Skeletal muscle satellite cell (primary cell): ENCODE measurements around the gene POLR3B.
A peak's percentile ranks its signal among the peaks of the same experiment; 100 is the strongest.
"Not testable (repeated sequence)": the region's sequence is repeated elsewhere in the genome, so short reads cannot be mapped to it uniquely, and the experiment has no call there.

ENCODE experiments used
- H3K27me3 ChIP-seq: 2 replicates; pipeline ENCODE4 v1.7.0; 2013; ENCODE audit warnings: low read length; ENCODE audit not compliant: control insufficient read depth, insufficient read depth
- H3K36me3 ChIP-seq: 2 replicates; pipeline ENCODE4 v1.7.0; 2013; ENCODE audit warnings: mild to moderate bottlenecking, control low read depth, low read length; ENCODE audit not compliant: insufficient read depth
- H3K4me1 ChIP-seq: 2 replicates; pipeline ENCODE4 v1.7.0; 2013; ENCODE audit warnings: low read length; ENCODE audit not compliant: control insufficient read depth, insufficient read depth
- H3K4me2 ChIP-seq: 2 replicates; pipeline ENCODE4 v1.7.0; 2013; ENCODE audit warnings: mild to moderate bottlenecking, low read length
- H3K4me3 ChIP-seq: 2 replicates; pipeline ENCODE4 v1.7.0; 2013; ENCODE audit warnings: low read length
- H3K9ac ChIP-seq: 2 replicates; pipeline ENCODE4 v1.7.0; 2013; ENCODE audit warnings: mild to moderate bottlenecking, low read depth, low read length, moderate library complexity
- H3K9me3 ChIP-seq: replicated peaks from 2 replicates; pipeline ENCODE4 v1.7.0; 2013; ENCODE audit warnings: mild to moderate bottlenecking, control low read depth, low read length

POLR3B gene

DNA sequence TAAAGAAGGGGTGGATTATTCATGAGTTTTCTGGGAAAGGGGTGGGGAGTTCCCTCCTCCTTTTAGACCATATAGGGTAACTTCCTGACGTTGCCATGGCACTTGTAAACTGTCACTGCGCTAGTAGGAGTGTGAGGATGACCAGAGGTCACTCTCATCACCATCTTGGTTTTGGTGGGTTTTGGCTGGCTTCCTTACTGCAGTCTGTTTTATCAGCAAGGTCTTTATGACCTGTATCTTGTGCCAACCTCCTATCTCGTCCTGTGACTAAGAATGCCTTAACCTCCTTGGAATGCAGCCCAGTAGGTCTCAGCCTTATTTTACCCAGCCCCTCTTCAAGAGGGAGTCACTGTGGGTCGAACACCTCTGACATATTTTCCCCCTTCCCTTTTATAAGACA lies 24.3 kb downstream of the POLR3B start:
- not testable (repeated sequence) for H3K4me2 ChIP-seq, H3K9me3 ChIP-seq, H3K4me3 ChIP-seq, H3K9ac ChIP-seq, H3K27me3 ChIP-seq, H3K4me1 ChIP-seq
- peaks cover 59% of the 10 kb centered on the region for H3K36me3 ChIP-seq

DNA sequence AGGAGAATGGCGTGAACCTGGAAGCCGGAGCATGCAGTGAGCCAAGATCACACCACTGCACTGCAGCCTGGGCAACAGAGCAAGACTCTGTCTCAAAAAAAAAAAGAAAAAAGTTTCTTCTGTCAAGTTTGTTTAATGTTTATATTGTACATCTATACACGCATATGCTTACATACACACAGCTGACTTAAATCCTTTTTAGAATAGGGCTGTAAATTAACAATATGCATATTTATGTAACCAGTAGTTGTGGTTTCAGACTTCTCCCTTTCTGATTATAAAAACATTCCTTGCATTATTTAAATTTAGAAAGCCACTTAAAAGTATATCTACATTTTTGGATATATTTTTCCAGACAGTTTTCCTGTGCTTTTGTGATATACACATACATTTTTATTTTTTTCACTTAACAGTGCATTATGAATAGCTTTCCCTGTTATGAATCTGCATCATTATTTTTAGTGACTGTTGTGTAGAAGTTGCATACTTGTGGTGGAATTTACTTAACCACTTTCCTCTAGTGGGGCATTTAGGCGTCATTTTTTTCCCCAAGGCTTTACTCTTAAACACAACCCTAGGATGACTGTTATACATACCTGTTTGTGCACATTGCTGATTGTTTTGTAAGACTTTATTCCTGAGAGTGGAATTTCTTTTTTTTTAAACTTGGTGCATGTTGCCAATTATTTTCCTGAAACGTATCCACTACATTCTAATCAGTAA lies 29.4 kb downstream of the POLR3B start:
- Histone ChIP-seq H3K27me3 (no peaks in the 10 kb centered on the region), H3K9ac (no peak overlapping the region), H3K36me3 (peaks cover 24% of the 10 kb centered on the region), H3K4me2 (no peak overlapping the region), H3K9me3 (no peaks in the 10 kb centered on the region), H3K4me3 (no peak overlapping the region), H3K4me1 (no peaks in the 10 kb centered on the region)

DNA sequence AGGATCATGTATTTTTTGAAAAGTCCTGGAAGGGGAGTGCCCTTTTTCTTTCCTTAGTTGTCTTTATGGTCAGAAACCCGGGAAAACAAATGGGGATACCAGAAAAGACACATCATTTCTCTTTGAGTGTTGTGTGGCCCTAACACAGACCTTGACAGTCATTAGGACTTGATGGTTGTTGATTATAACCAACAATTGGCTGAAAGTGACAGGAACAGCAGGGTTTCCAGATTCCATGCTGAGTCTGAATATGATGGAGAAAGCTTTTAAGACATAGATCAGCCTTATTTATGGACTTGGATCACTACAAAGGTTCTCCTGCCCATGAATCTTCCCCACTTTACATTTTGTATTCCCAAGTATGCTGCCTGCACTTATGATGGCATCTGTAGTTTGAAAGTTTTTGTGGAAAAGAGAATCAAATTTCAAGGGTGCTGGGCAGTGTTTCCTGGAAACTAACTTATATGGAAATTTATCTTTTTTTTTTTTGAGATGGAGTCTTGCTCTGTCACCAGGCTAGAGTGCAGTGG lies 30.4 kb downstream of the POLR3B start:
- H3K27me3 ChIP-seq = no peaks in the 10 kb centered on the region
- no peak overlapping the region for H3K4me3 ChIP-seq
- H3K36me3 ChIP-seq = peaks cover 17% of the 10 kb centered on the region
- no peak overlapping the region for H3K9ac ChIP-seq
- H3K9me3 ChIP-seq = no peaks in the 10 kb centered on the region
- H3K4me2 ChIP-seq = no peak overlapping the region
- no peaks in the 10 kb centered on the region for H3K4me1 ChIP-seq

DNA sequence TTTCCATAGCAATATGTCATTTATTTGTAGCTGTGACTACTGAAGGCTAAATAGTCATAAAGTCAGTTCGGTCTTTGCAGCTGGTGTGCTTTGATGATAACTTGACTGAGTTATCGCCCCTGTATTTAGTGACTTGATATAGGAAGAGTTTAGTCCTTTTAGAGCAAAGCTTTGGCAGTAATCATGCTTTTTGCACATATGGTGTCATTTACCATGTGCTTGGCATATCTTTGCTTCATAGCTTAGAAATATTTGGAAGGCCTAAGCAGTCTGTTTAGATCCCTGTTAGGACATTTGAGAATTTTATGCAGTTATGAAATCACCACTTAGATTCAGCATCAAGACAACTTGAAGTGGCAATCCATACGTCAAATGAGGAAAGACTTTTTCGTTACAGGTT lies 31.6 kb downstream of the POLR3B start:
- peaks cover 22% of the 10 kb centered on the region for H3K36me3 ChIP-seq
- H3K4me1 ChIP-seq = no peaks in the 10 kb centered on the region
- H3K4me2 ChIP-seq = no peak overlapping the region
- H3K27me3 ChIP-seq = no peaks in the 10 kb centered on the region
- no peak overlapping the region for H3K4me3 ChIP-seq
- H3K9ac ChIP-seq = no peak overlapping the region
- no peaks in the 10 kb centered on the region for H3K9me3 ChIP-seq

DNA sequence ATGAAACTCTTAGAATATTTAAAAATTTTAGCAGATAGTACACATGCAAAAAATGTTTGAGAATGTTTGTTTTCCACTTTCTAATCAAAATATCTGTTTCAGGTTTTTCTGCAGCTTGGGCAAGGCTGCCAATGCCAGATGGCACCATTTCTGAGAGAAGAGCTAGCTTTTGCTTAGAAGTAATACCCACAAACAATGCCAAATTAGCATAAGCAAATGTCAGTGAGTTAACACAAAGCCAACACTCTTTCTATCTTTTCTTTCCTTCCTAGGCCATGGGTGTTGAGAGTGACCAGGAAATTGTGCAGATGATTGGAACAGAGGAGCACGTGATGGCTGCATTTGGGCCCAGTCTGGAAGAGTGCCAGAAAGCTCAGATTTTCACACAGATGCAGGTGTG lies 35.2 kb downstream of the POLR3B start:
- no peak overlapping the region for H3K4me2 ChIP-seq
- H3K27me3 ChIP-seq = no peaks in the 10 kb centered on the region
- no peak overlapping the region for H3K9ac ChIP-seq
- peaks cover 37% of the 10 kb centered on the region for H3K36me3 ChIP-seq
- no peaks in the 10 kb centered on the region for H3K4me1 ChIP-seq
- no peaks in the 10 kb centered on the region for H3K9me3 ChIP-seq
- H3K4me3 ChIP-seq = no peak overlapping the region

DNA sequence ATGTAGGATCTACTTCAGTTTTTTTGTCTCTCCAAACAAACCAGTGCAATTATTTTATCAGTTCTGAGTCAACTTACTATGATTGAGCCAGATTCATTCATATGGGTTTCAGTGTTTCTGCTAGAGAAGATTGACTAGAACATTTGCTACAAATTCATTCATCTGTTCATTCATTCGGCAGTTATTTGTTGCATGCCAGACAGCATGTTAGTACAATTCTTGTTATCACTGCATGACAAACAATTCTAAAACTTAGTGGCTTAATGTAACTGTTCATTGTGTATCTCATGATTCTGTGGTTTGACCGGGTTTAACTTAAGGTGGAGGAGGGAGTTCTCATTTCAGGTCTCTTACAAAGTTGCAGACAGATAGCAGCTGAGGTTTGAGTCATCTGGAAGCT lies 52.3 kb downstream of the POLR3B start:
- no peaks in the 10 kb centered on the region for H3K36me3 ChIP-seq
- H3K4me2 ChIP-seq = no peak overlapping the region
- no peak overlapping the region for H3K9ac ChIP-seq
- H3K27me3 ChIP-seq = no peaks in the 10 kb centered on the region
- no peak overlapping the region for H3K4me3 ChIP-seq
- no peaks in the 10 kb centered on the region for H3K9me3 ChIP-seq
- H3K4me1 ChIP-seq = peaks cover 2% of the 10 kb centered on the region

DNA sequence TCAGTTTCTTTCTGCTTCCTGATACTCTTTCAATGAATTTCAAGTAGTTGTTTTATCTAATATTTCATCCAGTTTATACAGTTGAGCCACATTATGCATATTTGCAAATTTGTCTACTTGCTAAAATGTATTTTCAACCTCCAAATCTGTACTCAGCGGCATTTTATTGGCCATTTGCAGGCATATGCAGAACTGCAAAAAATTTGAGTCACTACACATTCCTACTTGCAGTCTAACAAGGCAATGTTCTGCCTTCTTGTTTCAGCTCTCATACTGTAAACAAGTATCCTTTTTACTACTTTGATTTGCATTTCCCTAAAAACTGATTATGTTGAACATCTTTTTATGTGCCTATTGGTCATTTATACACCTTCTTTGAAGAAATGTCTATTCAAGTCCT lies 55.0 kb downstream of the POLR3B start:
- Histone ChIP-seq H3K4me2 (no peak overlapping the region), H3K4me1 (peaks cover 14% of the 10 kb centered on the region), H3K9me3 (no peaks in the 10 kb centered on the region), H3K27me3 (no peaks in the 10 kb centered on the region), H3K4me3 (no peak overlapping the region), H3K36me3 (no peaks in the 10 kb centered on the region), H3K9ac (no peak overlapping the region)

DNA sequence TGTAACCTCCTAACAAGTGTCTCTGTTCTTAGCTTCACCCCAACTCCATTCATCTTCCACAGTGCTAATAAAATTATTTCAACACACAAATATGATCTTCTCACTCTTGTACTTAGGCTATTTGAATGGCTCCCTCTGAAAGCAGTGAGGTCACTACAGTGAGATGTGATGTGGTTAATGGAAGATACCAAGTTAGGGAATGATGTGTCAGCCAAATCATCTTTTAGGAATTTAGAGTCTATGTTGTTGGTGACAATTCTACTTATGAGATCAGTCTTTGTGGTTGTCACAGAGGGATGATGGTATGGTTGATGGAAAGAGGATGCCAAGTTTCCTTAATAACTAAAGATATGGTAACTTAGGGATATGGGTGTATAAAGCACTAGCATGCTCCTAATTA lies 57.6 kb downstream of the POLR3B start:
- H3K9ac ChIP-seq = no peak overlapping the region
- no peak overlapping the region for H3K4me2 ChIP-seq
- H3K27me3 ChIP-seq = no peaks in the 10 kb centered on the region
- no peaks in the 10 kb centered on the region for H3K9me3 ChIP-seq
- no peak overlapping the region for H3K4me3 ChIP-seq
- H3K36me3 ChIP-seq = no peaks in the 10 kb centered on the region
- H3K4me1 ChIP-seq = peaks cover 32% of the 10 kb centered on the region

DNA sequence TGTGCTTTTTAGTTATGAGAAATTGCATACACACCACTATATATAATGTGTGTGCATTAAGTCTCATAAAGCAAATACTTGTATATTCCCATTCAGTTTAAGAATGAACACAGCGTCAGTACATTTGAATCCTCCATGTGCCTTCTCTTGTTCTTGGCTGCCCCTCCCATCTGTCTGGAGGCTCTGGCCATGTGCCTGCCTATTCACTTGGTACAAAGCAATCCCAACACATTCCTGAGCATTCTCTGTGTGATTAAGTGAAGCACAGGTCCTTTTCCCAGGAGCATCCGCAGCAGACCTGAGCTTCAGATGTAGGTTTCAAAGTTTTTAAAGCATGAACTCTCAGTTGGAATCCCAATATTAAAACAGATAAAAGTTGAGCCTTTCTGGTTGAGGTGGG lies 58.7 kb downstream of the POLR3B start:
- no peak overlapping the region for H3K9ac ChIP-seq
- H3K4me3 ChIP-seq = no peak overlapping the region
- H3K36me3 ChIP-seq = no peaks in the 10 kb centered on the region
- no peaks in the 10 kb centered on the region for H3K9me3 ChIP-seq
- H3K27me3 ChIP-seq = no peaks in the 10 kb centered on the region
- H3K4me2 ChIP-seq = no peak overlapping the region
- H3K4me1 ChIP-seq = peaks cover 32% of the 10 kb centered on the region

DNA sequence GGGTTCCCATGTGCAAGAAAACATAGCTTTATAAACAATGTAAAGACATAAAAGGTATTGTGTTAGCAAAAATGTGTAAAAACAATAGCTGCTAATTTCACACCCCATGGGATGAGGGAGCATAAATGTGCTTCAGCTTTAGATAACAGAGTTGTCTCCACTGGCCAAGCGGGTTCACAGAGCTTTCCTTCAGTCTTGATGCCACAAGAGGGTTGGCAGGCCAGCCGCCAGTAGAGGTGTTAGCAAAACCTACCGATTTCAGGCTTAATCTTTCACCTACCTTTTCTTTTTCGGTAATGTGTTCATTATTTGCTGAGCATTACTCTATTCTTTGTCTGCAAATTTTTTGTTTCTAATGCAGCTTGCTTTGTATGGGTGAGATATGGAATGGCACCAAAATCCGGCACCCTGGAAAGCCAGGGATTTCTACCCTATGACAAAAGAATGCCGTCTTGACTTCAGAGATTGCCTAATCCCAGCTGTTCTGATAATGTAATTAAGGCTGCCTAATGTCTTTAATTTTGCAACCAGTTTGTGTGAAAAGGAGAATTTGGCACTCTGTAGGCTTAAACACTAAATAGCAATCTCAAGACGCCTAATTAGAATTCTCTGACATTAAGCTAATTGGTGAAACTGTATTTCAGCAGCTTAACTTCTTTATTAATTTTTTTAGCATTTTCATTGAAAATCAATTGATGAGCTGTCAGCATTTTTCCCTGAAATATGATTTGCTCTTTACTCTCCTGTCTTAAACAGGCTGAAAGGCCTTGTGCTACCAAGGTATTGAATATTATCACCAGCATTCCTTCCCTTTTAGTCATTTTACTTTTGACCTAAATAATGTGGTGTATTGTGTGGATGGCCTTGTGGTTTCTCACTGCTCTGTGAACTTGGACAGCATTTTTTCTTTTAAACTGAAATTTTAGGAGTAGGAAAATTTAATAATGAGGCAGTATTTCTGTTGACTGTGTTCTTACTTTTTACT lies 60.7 kb downstream of the POLR3B start:
- Histone ChIP-seq H3K9ac (no peak overlapping the region), H3K9me3 (no peaks in the 10 kb centered on the region), H3K27me3 (no peaks in the 10 kb centered on the region), H3K4me3 (no peak overlapping the region), H3K36me3 (no peaks in the 10 kb centered on the region), H3K4me1 (peaks cover 32% of the 10 kb centered on the region), H3K4me2 (peak overlapping the region; percentile 48)

DNA sequence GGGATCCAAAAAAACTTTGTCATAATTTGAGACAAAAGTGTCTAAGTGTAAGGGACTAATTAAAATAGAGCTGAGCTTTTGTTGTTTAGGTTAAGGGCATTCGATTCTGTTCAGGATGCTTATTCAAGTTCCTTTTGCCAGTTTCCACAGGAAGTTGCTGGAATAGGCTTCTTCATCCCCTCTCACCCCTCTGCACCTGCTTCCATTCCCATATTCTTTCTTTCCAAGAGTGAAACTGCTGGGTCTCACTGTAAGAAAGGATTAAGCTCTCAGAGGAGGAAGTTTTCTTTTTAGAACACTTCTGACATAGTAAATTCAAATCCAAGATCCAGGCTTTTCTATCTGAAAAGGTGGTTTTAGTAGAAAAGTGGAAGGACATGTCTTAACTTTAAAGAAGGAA lies 61.4 kb downstream of the POLR3B start:
- Histone ChIP-seq H3K4me3 (no peak overlapping the region), H3K36me3 (no peaks in the 10 kb centered on the region), H3K9me3 (no peaks in the 10 kb centered on the region), H3K4me1 (peaks cover 32% of the 10 kb centered on the region), H3K9ac (no peak overlapping the region), H3K27me3 (no peaks in the 10 kb centered on the region), H3K4me2 (peak overlapping the region; percentile 48)
